HG02938 (cell line): ENCODE data around the gene POLR3H.

Source experiments
- ATAC-seq: cut with Tn5 transposase; IDR thresholded peaks from one replicate; pipeline ENCODE4 v1.9.1; 2021; ENCODE audit warnings: mild to moderate bottlenecking, moderate library complexity; ENCODE audit not compliant: unreplicated experiment

The POLR3H gene

DNA sequence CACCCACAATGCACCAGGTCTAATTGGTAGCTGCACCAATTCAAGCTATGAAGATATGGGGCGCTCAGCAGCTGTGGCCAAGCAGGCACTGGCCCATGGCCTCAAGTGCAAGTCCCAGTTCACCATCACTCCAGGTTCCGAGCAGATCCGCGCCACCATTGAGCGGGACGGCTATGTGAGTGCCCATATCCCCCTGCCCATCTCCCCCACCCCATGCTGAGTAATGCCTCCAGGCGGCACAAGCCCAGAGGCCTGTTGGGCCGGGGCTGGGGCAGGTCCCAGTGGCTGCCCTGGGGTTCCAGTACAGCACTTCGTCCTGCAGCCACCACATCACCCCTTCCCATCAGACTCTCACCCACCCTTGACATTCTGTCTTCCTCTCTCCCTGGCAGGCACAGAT is 21.5 kb downstream of the POLR3H start:
- no peak for ATAC-seq

DNA sequence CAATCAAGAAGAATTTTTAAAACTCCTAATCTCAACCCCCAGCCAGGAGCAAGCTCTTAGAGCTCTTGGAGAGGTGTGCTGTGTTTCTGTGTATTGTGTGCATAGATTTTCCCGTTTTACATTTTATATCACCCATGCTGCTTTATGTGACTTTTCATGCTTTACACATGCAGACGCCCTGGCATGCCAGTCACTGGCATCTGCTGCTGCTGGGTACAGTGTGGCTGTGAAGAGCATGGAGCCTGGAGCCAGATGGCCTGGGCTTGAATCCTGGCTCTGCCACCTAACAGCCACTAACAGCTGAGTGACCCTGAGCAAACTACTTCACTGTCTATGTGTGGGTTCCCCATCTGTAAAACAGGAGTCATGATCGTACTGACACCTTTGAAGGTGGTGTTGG is 23.1 kb downstream of the POLR3H start:
- no peak for ATAC-seq

- ATAC-seq, result no peak
Observed at GRCh38 chr22:41518048-41518347, 26.3 kb downstream of the POLR3H start.

DNA sequence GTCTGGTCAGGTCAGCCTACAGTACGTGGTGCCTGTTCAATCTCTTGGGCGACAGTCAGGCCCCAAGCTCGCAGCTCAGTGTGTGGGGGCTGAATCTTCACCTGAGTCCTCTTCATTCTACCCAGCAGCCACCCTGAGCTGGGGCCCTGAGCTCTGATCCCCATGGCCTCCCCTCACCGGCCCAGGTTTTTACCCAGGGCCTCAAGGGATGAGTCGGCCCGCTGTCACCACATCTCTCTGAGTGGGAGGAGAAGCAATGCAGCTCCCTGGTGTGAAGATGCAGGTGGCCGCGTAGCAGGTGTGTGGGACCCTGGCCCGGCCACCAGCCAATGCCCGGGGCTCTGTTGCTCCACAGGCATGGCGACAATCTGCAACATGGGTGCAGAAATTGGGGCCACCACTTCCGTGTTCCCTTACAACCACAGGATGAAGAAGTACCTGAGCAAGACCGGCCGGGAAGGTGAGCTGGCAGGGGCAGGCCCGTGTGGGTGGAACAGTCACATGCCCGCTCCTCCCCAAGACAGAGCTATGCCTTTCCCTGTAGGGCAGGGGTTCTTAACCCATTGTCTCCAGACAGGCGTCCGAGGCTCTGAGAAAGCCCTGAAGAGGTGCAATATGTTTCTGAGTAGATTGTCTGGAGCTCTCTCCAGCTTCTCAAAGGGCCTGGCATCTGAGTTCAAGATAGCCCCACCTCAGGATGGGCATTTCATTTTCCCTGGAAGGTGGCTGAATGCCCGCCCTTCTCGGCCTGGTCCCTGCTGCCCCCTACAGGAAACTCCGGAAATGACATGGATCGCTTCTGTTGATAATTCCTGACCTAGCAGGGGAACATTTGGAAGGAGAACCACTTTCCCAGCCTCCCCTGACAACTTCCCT is 26.9 kb downstream of the POLR3H start:
- ATAC-seq, result no peak

DNA sequence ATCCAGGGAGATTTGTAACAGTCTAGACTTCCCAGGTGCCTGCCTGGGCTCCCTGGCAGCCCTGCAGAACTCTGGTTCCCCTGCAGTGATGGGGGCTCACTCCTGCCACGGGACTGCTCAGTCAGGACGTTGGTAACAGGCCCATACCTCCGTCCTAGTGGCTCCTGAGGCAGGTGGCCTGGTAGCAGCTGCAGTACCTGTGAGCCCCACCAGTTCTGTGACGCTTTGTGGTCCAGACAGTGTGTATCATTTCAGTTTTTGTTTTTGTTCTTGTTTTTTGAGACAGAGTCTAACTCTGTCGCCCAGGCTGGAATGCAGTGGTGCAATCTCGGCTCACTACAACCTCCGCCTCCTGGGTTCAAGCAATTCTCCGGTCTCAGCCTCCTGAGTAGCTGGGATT is 27.8 kb downstream of the POLR3H start:
- ATAC-seq, result no peak

GRCh38 chr22:41513391-41513790 is 30.9 kb downstream of the POLR3H start:
- ATAC-seq, result no peak

- no peak for ATAC-seq
Observed at GRCh38 chr22:41512421-41513194, 31.7 kb downstream of the POLR3H start.

- ATAC-seq, result no peak
Observed at GRCh38 chr22:41511521-41511968, 32.7 kb downstream of the POLR3H start.

- ATAC-seq, result no peak
Observed at GRCh38 chr22:41508770-41509170, 35.5 kb downstream of the POLR3H start.

- ATAC-seq, result no peak
Observed at GRCh38 chr22:41507330-41508063, 36.8 kb downstream of the POLR3H start.

DNA sequence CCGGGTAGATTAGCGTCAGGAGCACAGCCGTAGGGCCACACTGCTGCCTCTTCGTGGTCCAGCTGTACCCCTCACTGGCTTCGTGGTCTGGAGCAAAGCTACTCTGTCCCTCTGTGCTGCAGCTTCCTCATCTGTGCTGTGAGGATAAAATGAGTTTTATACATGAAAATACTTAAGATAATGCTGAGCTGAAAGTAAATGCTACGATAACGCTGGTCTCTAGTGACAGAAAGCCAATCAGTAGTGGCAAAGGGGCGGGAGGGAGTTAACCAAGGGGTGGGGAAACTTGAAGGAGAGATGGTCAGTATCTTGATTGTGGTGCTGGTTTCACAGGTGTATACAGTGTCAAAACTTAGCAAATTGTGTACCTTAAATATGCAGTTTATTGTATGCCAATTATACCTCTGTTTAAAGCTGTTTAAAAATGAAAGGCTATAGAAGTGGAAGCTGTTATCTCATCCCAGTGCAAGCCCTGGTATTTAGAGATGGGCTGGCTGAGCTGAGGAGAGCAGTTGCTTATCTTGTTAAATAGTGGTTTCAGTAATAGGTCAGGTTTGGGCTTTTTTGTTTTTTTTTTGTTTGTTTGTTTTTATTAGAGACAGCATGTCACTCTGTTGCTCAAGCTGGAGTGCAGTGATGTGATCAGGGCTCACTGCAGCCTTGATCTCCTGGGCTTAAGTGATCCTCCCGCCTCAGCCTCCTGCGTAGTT is 38.6 kb downstream of the POLR3H start:
- ATAC-seq, result no peak

DNA sequence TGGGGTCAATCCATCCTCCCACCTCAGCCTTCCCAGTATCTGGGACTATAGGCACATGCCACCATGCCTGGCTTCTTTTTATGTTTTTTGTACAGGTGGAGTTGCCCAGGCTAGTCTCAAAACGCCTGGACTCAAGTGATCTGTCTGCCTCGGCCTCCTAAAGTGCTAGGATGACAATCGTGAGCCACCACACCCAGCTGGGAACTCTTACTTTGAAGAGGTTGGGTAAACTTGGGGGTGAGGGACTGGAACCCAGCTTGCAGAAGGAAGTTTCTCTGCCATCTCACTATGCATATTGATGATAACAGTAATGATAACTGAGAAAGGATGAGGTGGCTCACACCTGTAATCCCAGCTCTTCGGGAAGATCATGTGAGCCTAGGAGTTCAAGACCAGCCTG is 39.5 kb downstream of the POLR3H start:
- ATAC-seq, result no peak

DNA sequence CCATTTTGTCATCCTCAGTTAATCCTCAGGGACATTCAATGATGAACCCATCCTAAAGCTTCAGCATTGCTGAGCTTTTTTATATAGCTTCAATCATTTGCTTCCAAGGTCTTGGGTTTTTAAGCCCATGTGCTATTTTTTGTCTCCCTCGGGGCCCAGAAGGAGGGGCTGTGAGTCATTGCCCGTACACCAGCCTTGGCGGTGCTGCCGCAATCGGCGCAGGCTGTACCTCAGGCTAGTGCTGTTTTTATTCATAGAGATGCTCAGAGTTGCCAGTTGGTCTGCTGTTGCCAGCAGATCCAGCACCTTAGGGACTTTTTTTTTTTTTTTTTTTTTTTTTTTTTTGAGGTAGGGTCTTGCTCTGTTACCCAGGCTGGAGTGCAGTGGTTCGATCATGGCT is 39.9 kb downstream of the POLR3H start:
- no peak for ATAC-seq

DNA sequence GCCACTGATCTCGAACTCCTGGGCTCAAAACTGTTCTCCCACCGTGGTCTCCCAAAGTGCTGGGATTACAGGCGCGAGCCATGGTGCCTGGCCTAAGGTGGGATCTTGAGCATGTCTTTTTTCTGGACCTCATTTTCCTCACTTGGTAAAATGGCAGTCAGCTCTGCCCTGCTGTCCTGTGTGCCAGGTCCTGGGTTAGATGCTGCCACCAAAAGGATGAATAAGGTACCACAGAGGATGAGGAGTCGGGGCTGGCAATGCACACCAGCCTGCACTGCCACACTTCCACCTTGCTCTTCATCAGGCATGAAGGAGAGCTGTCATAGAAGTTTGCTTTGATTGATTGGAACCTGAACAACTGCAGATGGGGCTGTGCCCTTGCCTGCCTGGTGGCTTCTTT is 43.1 kb downstream of the POLR3H start:
- no peak for ATAC-seq

- no peak for ATAC-seq
Observed at GRCh38 chr22:41500303-41500702, 44.0 kb downstream of the POLR3H start.

GRCh38 chr22:41499624-41500280 is 44.5 kb downstream of the POLR3H start:
- ATAC-seq, result no peak

- ATAC-seq, result no peak
Observed at GRCh38 chr22:41498303-41498835, 45.9 kb downstream of the POLR3H start.

DNA sequence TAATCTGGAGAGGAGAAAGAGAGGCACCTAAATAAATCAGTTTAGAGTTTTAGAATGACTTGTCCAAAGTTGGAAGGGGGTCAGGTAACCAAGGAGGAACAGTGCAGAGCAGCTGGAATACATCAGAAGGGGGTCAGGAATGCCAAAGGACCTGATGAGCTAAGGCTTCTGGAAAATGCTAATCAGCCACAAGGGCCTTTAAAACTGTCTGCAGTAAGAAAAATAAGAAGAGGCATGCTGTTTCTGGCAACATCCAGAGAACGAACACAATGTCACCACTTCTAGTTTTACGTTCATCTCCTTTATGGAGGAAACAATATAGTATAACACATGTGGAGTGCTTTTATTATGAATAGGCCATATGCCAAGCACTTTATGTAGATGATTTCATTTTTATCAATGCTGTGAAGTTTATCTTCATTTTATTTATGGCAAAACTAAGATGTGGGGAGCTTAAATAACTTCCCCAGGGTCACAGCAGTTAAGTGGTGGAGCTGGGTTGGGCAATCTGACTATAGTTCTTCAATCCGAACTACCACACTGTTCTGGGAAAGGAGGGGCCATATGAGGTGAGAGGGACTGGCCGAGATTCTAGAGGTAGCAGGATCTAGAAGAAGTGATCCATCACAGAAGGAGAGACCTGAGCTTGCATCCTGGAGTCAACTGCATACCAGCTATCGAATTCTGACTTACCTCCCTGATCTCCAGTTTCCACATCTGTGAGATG is 52.7 kb downstream of the POLR3H start:
- no peak for ATAC-seq

DNA sequence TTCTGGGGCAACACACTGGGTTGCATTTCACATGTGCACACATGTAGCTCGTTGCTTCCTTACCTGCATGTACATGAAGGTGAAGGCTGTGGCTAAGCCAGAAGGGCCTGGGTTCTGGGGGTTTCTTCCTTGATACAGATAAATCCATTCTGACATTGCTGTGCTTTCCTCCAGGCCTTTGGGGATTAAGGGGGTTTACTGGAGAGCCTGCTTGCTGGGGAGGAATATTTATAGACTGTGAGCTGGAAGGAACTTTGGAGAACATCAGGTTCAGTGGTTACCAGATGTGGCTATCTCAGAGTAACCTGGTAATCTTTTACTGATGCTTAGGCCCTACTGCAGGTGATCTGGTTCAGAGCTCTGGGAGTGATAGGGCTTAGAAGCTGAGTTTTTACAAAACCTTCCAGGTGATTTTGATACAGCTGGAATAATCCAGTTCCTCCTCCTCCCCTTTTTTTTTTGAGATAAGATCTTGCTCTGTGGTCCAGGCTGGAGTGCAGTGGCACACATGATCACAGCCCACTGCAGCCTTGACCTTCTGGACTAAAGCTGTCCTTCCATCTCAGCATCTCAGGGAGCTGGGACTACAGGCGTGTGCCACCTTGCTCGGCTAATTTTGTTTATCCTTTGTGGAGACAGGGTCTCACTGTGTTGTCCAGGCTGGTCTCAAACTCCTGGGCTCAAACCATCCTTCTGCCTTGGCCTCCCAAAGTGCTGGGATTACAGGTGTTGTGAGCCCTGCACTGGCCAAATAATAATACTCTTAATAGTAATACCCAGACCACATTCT is 55.5 kb downstream of the POLR3H start:
- no peak for ATAC-seq
